GM12801 (cell line): ENCODE data around the gene EPN1.

Experiments
- CTCF ChIP-seq: IDR thresholded peaks from one replicate; pipeline ENCODE4 v1.5.1; 2011; ENCODE audit warnings: control low read depth; ENCODE audit not compliant: insufficient read length; ENCODE audit errors: extremely low read depth

EPN1 gene

GRCh38 chr19:55677572-55678028 lies 2.6 kb downstream of the EPN1 start:
- TF ChIP-seq CTCF: no peak

- no peak for TF ChIP-seq CTCF
Measured at GRCh38 chr19:55678121-55678671, 3.2 kb downstream of the EPN1 start.

- no peak for TF ChIP-seq CTCF
Measured at GRCh38 chr19:55679343-55680257, 4.6 kb downstream of the EPN1 start.

GRCh38 chr19:55680339-55681130 lies 5.5 kb downstream of the EPN1 start:
- TF ChIP-seq CTCF: no peak

- no peak for TF ChIP-seq CTCF
Measured at GRCh38 chr19:55681131-55682092, 6.4 kb downstream of the EPN1 start.

- no peak for TF ChIP-seq CTCF
Measured at GRCh38 chr19:55683449-55684261, 8.6 kb downstream of the EPN1 start.
